SK-N-SH (cell line): ENCODE data around the gene ART1. TPM values are rescaled to one million over a fixed set of nuclear protein-coding genes. Genes with fewer than 3 reads are reported as not detected.

Experiments used
- CTCF ChIA-PET: fragments of 300-600, 350-600 bp; formaldehyde crosslinking; extraction: SDS; loops from one replicate; lab custom pipeline; 2021; lab: Yijun Ruan, JAX
- POLR2A ChIA-PET: fragments of 350-600 bp; sonication (Branson Sonifier 250); formaldehyde crosslinking; extraction: SDS; loops from one replicate; lab custom pipeline; 2020; ENCODE audit warnings: antibody characterized with exemption, inconsistent platforms; lab: Yijun Ruan, JAX
- DNase-seq: peaks from one replicate; pipeline ENCODE4 v3.0.0; 2012
- H2AFZ ChIP-seq: fragments of 200-600 bp; sonication (generic); 2 replicates; pipeline ENCODE4 v1.8.1; 2016; ENCODE audit warnings: antibody characterized with exemption, mild to moderate bottlenecking, low read depth
- H3F3A ChIP-seq: fragments of 200-600 bp; sonication (generic); replicated peaks from 2 replicates; pipeline ENCODE3; 2016; ENCODE audit warnings: antibody characterized with exemption, mild to moderate bottlenecking; ENCODE audit not compliant: insufficient read depth
- H3K27ac ChIP-seq, 2 experiments: fragments of 200-500 bp in 1 of 2; fragments of 200-600 bp in 1 of 2; sonication (Bioruptor generic) in 1 of 2; sonication (generic), shearing (Covaris generic) in 1 of 2; 2 replicates each; pipeline versions ENCODE4 v1.5.1 to v1.6.1; 2014 to 2016; ENCODE audit warnings: low read depth in 2 of 2, inconsistent platforms in 1 of 2, low read length in 1 of 2, mild to moderate bottlenecking in 1 of 2, mixed read lengths in 1 of 2
- H3K27me3 ChIP-seq: fragments of 200-600 bp; sonication (generic), shearing (Covaris generic); 2 replicates; pipeline ENCODE4 v1.6.1; 2016; ENCODE audit warnings: mixed run types; ENCODE audit not compliant: insufficient read depth
- H3K36me3 ChIP-seq, 2 experiments: fragments of 200-500 bp in 1 of 2; fragments of 200-600 bp in 1 of 2; sonication (Bioruptor generic) in 1 of 2; sonication (generic) in 1 of 2; replicated peaks in 1 of 2; 2 replicates each; pipeline versions ENCODE3 to v1.5.1; 2014 to 2016; ENCODE audit warnings: low read length in 1 of 2, mild to moderate bottlenecking in 1 of 2; ENCODE audit not compliant: insufficient read depth in 2 of 2, control insufficient read depth in 1 of 2
- H3K4me1 ChIP-seq, 2 experiments: fragments of 200-500 bp in 1 of 2; fragments of 200-600 bp in 1 of 2; sonication (Bioruptor generic) in 1 of 2; sonication (generic), shearing (Covaris generic) in 1 of 2; 2 replicates each; pipeline versions ENCODE4 v1.5.1 to v1.6.1; 2014 to 2016; ENCODE audit warnings: low read depth in 1 of 2, low read length in 1 of 2, mixed run types in 1 of 2; ENCODE audit not compliant: insufficient read depth in 2 of 2, control insufficient read depth in 1 of 2
- H3K4me2 ChIP-seq: fragments of 200-600 bp; sonication (generic), shearing (Covaris generic); 2 replicates; pipeline ENCODE4 v1.6.1; 2017; ENCODE audit warnings: mixed run types
- H3K4me3 ChIP-seq, 2 experiments: fragments of 200-500 bp in 1 of 2; fragments of 200-600 bp in 1 of 2; sonication (Bioruptor generic) in 1 of 2; sonication (generic), shearing (Covaris generic) in 1 of 2; 2 replicates each; pipeline versions ENCODE4 v1.5.1 to v1.8.1; 2014 to 2016; ENCODE audit warnings: low read depth in 2 of 2, inconsistent platforms in 1 of 2, low read length in 1 of 2, mild to moderate bottlenecking in 1 of 2, mixed read lengths in 1 of 2, moderate library complexity in 1 of 2
- H3K79me2 ChIP-seq: fragments of 200-600 bp; sonication (generic); 2 replicates; pipeline ENCODE4 v1.8.1; 2017; ENCODE audit warnings: mild to moderate bottlenecking; ENCODE audit not compliant: insufficient read depth
- H3K9ac ChIP-seq: fragments of 200-600 bp; sonication (generic); 2 replicates; pipeline ENCODE4 v1.6.1; 2017; ENCODE audit warnings: mixed run types
- H3K9me2 ChIP-seq: fragments of 200-600 bp; sonication (generic); 2 replicates; pipeline ENCODE4 v1.6.1; 2017; ENCODE audit warnings: mixed run types
- H3K9me3 ChIP-seq: fragments of 200-600 bp; sonication (generic); 2 replicates; pipeline ENCODE4 v1.6.1; 2017; ENCODE audit warnings: mixed run types, mild to moderate bottlenecking, moderate library complexity
- H4K20me1 ChIP-seq: fragments of 200-600 bp; sonication (generic); 2 replicates; pipeline ENCODE4 v1.6.1; 2017; ENCODE audit warnings: mild to moderate bottlenecking, mixed run types; ENCODE audit not compliant: insufficient read depth
- CHD2 ChIP-seq: fragments of 150-350 bp; IDR thresholded peaks from 2 replicates; pipeline ENCODE4 v1.6.1; 2018; ENCODE audit warnings: low read length; ENCODE audit not compliant: partially characterized antibody
- ELF1 ChIP-seq: IDR thresholded peaks from 2 replicates; pipeline ENCODE4 v1.4.0; 2012
- EP300 ChIP-seq, 2 experiments: IDR thresholded peaks; 2 replicates each; pipeline versions ENCODE4 v1.4.0 to v1.6.1; 2012; ENCODE audit warnings: borderline replicate concordance in 1 of 2, low read depth in 1 of 2, low read length in 1 of 2
- FOXJ3 ChIP-seq: sonication (generic); formaldehyde crosslinking; IDR thresholded peaks from 2 replicates; pipeline ENCODE4 v1.5.1; 2020; ENCODE audit warnings: mild to moderate bottlenecking, missing genetic modification reagents
- FOXM1 ChIP-seq: IDR thresholded peaks from 2 replicates; pipeline ENCODE4 v1.4.0; 2012; ENCODE audit warnings: low read depth, mild to moderate bottlenecking
- GATA2 ChIP-seq: sonication (generic); formaldehyde crosslinking; IDR thresholded peaks from 2 replicates; pipeline ENCODE4 v1.5.0; 2020; ENCODE audit warnings: mild to moderate bottlenecking, missing genetic modification reagents
- MAX ChIP-seq: IDR thresholded peaks from 2 replicates; pipeline ENCODE4 v1.4.0; 2012; ENCODE audit warnings: low read depth
- NFIC ChIP-seq: IDR thresholded peaks from 2 replicates; pipeline ENCODE4 v1.4.0; 2012; ENCODE audit warnings: borderline replicate concordance
- NRF1 ChIP-seq: IDR thresholded peaks from 2 replicates; pipeline ENCODE4 v1.6.1; 2012; ENCODE audit warnings: low read depth, mild to moderate bottlenecking, low read length
- REST ChIP-seq: IDR thresholded peaks from 2 replicates; pipeline ENCODE4 v1.6.1; 2012; ENCODE audit warnings: mild to moderate bottlenecking, low read depth, low read length, moderate library complexity
- RXRA ChIP-seq: IDR thresholded peaks from 2 replicates; pipeline ENCODE4 v1.4.0; 2012; ENCODE audit warnings: low read depth, mild to moderate bottlenecking, borderline replicate concordance
- SIN3A ChIP-seq: IDR thresholded peaks from 2 replicates; pipeline ENCODE4 v1.6.1; 2012; ENCODE audit warnings: low read depth, mild to moderate bottlenecking, low read length, moderate library complexity, borderline replicate concordance
- SMC3 ChIP-seq: IDR thresholded peaks from 2 replicates; pipeline ENCODE4 v1.6.1; 2012; ENCODE audit warnings: low read depth, low read length, improper control_type of control experiment
- TAF1 ChIP-seq: IDR thresholded peaks from 2 replicates; pipeline ENCODE4 v1.6.1; 2012; ENCODE audit warnings: low read depth, mild to moderate bottlenecking, low read length, moderate library complexity, borderline replicate concordance
- TEAD4 ChIP-seq: IDR thresholded peaks from 2 replicates; pipeline ENCODE4 v1.4.0; 2012; ENCODE audit warnings: mild to moderate bottlenecking, borderline replicate concordance; ENCODE audit not compliant: insufficient read depth
- USF1 ChIP-seq: IDR thresholded peaks from 2 replicates; pipeline ENCODE4 v1.4.0; 2012; ENCODE audit warnings: low read depth, borderline replicate concordance
- USF2 ChIP-seq: fragments of 150-350 bp; IDR thresholded peaks from 2 replicates; pipeline ENCODE4 v1.6.1; 2017; ENCODE audit warnings: antibody characterized with exemption, low read length, low read depth, borderline replicate concordance
- YY1 ChIP-seq: IDR thresholded peaks from 2 replicates; pipeline ENCODE4 v1.4.0; 2012; ENCODE audit warnings: low read depth, mild to moderate bottlenecking
- WGBS: methylation state at CpG from one replicate; pipeline ENCODE4 v1.1.6; 2017; ENCODE audit warnings: low lambda C conversion rate; 5-methylcytosine and 5-hydroxymethylcytosine counted together
- polyA plus RNA-seq, 3 experiments: library from polyadenylated mRNA; depleted of rRNA; stranded (reverse); fragments of >200 nt; gene quantifications; 2 replicates each; pipeline ENCODE4 v1.2.3, GENCODE V29; 2012

Gene ART1
- polyA plus RNA-seq, 1 of the 3 experiments (the other 2 are of a cell fraction): not detected

- DNase-seq: no peak
- peaks cover 0 to 8% of the 10 kb centered on the region in 2 experiments; a peak in 1 of 4 replicates for H3K4me1 ChIP-seq
- H3K36me3 ChIP-seq: no peaks in the 10 kb centered on the region
- no peak for TF ChIP-seq SIN3A
- no peak for TF ChIP-seq FOXM1
- TF ChIP-seq NRF1: no peak
- TF ChIP-seq TAF1: no peak
- no peak for TF ChIP-seq TEAD4
- no peak for TF ChIP-seq EP300 (IDR thresholded peaks at IDR 0.05; ENCODE audit: borderline replicate concordance in 1 of 2, low read depth in 1 of 2, low read length in 1 of 2)
- TF ChIP-seq SMC3: no peak
- no peak for TF ChIP-seq GATA2 (CRISPR knock-in tag)
- TF ChIP-seq CHD2: no peak
- no peak for TF ChIP-seq USF1
- TF ChIP-seq FOXJ3 (CRISPR knock-in tag): no peak
- TF ChIP-seq RXRA: no peak
- no peak for TF ChIP-seq YY1
- TF ChIP-seq NFIC: no peak
- TF ChIP-seq USF2: no peak
- no peak for TF ChIP-seq MAX
- no peak for TF ChIP-seq REST
- TF ChIP-seq ELF1: no peak
- no peaks in the 10 kb centered on the region for H4K20me1 ChIP-seq
- no peak overlapping the region for H2AFZ ChIP-seq
- H3K9me3 ChIP-seq: no peaks in the 10 kb centered on the region
- no peak overlapping the region for H3K27ac ChIP-seq
- H3K9ac ChIP-seq: no peak overlapping the region
- H3K4me2 ChIP-seq: no peak overlapping the region
- ChIA-PET CTCF (interaction anchor here (0.6 kb wide), 2 partner anchors 151 to 946 kb away, joined by 3 read pairs; no protein-coding TSS in a partner anchor), POLR2A (no interaction called here)
- no peaks in the 10 kb centered on the region for H3K79me2 ChIP-seq
- WGBS: 80% methylated on average over 1 of the region's 14 CpGs
- H3F3A ChIP-seq: no peaks in the 10 kb centered on the region
- H3K4me3 ChIP-seq: no peak overlapping the region
- H3K27me3 ChIP-seq: no peaks in the 10 kb centered on the region
- H3K9me2 ChIP-seq: no peaks in the 10 kb centered on the region
These were observed 5.1 kb upstream of the ART1 start for GRCh38 chr11:3639841-3640240.
